IPS-NIHi11 (cell line): ENCODE results near the gene GPR21.
A peak's percentile ranks its signal among the peaks of the same experiment; 100 is the strongest.

Experiments
- DNase-seq: peaks from one replicate; pipeline ENCODE4 v3.0.0; 2012; ENCODE audit warnings: mixed read lengths, low spot score

Gene GPR21

DNA sequence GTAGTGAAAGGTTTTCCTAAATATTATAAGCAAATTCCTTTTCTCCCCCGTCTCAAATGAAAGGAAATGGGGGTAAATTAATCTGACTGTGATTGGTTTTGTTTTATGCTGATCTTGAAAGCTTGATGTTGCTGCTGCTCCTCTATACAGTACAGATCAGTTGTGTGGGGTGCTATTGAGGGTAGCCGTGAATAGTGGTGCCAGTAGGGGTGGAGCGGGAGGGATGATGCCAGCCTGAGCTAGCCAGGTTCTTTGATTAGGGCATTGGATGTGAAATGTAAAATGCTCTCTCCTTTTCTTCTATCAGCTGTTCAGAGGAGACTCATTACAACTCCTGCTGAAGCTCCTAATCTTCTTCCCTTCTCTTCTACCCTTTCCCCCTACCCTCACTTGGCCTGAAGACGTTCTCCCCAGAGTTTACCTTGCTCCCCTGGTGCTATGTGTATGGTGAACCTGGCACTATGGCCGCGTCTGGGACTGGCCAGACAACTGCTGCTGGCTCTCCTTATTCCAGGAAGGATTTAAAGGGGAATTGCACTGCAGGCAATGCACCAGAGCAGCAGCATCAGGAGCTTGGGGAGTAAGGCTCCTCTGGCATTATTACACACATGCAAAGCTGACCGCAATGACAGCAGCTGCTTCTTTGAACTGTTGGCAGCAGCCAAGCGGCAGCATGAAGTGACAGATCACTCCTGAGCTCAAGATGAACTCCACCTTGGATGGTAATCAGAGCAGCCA is 566 bp downstream of the GPR21 start:
- DNase-seq: no peak

DNA sequence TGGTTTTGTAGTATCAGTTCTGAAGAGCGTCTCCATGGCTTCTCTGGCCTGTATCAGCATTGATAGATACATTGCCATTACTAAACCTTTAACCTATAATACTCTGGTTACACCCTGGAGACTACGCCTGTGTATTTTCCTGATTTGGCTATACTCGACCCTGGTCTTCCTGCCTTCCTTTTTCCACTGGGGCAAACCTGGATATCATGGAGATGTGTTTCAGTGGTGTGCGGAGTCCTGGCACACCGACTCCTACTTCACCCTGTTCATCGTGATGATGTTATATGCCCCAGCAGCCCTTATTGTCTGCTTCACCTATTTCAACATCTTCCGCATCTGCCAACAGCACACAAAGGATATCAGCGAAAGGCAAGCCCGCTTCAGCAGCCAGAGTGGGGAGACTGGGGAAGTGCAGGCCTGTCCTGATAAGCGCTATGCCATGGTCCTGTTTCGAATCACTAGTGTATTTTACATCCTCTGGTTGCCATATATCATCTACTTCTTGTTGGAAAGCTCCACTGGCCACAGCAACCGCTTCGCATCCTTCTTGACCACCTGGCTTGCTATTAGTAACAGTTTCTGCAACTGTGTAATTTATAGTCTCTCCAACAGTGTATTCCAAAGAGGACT is 1.5 kb downstream of the GPR21 start:
- no peak for DNase-seq

DNA sequence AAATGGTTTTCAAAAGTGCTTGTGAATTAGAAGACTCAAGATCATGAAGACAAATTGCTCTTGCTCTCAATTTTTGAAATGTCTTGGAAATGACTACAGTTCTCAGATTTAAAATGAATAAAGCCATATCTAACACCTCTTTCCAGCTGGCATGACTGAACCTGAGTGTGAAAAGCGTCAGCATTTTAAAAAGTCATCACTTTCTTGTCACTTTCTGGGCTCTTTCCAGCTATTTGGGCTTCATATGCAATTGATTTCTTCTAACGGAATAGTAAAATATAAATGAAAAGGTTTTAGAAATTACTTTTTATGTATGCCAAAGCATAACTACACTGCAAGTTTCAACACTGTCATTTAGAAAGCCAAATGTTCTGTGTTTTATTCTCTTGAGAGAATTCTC is 2.3 kb downstream of the GPR21 start:
- no peak for DNase-seq

DNA sequence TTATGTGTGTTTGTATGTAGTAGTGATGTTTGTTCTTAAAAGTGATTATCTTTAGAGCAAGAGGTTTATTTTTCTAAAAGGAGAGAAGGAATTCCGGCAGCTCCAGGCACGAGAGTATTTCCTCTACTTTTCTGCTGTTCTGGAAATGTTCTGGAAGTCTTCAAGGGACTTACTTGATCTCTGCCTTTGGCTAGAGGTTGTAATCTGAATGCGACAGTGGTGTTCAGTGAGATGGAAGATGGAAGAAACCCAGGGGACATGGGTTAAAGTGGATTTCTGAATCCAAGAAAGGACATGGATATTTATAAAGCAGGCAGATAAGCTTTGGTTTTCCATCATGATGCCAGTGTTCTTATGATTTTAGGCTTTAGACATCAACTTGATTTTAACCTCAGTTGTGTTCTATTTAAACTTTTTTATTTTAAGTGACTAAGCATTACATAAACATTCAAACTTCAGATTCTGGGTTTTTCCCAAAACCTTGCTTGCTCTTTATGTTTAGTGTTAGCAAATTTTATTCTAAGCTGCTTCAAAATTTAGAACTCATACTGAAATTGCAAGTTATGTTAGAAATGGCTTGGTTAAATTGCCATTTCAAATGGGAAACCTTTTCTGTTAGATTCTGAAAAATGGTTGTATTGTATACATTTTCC is 3.6 kb downstream of the GPR21 start:
- DNase-seq: no peak

DNA sequence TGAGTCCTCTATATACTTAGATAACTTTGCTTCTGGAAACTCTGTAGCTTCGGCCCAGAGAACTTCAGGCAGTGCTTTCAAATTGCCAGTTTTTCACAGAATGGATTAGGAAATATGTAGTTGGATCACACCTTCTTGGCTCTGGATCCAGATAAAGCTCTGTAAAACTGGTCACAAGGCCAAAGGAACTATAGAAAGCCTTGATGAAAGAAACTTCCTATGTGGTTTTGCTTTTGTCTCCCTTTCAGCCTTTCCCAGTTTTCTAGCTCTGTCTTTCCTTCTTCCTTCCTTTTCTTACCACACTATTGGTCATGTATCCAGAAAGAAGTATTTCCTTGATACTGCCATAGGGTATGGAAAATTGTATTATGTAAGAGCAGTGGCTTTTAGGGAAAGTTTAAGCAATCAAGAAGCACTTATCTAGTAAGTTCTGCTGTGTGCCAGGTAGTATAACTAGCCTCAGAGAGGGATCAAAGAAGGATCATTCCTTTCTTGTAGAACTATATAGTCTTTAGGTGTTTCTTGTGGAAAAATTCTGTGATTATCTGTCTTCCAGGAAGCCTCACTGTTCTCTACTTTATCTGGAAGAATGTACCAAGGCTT is 6.3 kb downstream of the GPR21 start:
- no peak for DNase-seq

DNA sequence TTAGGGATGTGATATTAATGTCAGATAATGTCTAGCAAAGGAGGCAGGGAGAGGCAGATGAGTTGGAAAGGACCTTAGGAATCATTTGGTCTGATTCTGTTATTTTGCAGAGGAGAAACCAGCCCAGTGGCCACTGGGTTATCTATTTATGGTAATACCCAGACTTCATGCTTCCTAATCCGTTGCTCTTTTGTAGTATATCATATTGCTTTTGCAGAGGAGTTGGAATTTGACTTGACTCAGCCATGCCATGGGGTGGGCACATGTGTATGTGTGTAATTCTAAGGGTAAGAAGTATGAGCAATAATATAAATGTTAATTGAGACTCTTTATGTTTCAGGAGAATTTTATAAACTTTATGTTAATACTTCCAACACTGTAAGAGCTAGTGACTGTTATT is 7.3 kb downstream of the GPR21 start:
- DNase-seq: no peak

DNA sequence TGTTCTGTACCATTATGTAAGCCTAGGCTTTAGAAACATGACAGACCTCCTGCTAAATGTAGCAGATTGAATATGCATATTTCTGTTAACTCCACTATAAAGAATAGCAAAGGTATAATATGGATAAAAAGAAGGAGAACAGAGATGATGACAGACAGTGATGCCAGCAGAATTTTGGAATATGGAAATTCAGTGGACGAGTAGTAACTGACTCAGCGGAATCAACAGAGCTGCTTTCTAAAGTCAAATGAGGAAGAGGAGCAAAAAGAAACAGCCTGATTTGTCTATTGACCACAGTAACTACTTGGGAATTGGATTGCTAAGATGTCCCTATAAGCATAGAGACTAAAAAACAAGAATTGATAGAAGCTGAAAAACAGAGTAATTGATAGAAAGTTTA is 8.0 kb downstream of the GPR21 start:
- no peak for DNase-seq

DNA sequence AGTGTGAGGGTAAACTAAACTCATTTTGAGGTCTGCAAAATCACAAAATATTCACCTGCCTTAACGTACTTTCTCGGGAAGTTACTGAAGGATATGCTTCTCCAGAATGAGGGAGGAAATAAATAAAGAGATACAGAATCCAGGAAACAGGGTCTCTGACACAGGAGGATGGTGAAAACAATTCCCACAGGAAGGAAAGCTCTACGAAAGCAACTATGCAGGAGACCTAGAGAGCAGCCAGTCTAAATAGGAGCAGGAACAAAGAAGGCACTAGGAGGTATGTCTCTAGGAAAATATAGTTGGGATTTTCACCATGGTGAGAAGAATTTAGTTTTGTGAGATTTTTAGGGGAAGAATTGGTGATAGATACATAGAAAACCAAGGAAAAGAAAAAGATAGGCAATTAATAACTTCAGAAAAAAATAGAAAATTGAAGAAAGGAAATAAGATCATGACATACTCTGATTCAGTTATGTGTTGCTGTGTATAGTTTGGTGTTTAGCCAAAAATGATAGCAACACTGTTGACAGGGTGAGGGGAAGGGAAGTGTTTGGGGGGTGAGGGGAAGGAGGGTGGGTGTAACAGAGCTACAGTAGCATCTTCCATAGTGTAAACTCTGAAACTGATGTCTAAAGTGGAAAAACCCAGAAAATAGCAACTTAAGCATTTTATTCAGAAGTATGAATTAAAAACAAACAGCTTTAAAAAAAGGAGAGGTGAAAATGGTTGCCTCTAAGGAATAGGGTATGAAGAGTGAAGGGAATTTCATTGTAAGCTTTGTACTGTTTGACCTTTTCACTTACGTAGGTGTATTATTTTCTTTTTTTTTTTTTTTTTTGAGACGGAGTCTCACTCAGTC is 9.8 kb downstream of the GPR21 start:
- DNase-seq: no peak

DNA sequence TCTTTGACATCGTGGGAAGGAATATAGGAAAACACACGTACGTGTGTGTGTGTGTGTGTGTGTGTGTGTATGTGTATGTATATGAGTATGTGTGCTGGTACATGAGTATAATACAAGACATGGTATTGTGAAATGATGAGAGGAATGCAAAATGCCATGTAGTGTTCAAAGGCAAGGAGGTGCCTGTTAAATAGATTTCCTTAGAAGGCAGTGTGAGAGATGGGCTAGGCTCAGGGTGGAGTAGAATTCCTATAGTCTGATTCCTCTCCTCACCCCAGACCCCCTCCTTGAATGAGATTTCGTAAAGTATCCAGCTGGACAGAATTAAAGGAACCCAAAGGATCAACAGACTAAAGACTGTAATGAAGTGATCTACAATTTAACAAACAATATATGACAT is 11.1 kb downstream of the GPR21 start:
- DNase-seq: no peak

DNA sequence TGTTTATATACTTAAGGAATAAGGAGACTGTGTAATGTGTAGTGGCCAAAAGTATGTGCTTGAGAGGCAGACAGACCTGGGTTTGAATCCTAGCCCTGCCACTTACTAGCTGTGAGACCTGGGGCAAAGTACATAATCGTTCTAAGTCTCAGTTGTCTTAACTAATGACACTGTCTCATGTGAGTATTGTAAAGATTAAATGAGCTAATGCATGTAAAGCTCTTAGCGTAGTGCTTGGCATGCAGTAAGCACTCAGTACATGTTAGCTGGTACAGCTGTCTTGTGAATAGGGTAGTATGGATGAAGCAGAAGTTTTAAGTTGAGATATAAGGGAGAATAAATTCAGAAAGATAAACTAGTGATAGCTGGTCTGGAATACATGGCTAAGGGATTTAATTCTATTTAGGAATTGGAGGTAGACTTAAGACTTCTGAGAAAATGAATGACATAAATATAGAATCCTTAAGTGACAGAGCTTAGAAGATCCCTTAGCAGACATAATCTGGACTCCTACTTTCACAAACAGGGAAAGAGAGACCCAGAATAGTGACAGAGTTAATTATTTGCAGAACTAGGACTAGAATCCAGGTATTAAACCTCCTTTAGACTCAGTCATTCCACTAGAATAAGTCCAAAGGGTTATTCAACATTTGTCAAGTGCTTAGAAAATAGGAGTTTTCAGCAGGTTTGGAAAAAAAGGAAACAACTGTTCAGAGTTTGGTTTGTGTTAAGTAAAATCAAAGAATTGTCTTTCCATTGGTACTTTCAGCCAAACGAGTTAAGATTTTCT is 13.1 kb downstream of the GPR21 start:
- DNase-seq: no peak

DNA sequence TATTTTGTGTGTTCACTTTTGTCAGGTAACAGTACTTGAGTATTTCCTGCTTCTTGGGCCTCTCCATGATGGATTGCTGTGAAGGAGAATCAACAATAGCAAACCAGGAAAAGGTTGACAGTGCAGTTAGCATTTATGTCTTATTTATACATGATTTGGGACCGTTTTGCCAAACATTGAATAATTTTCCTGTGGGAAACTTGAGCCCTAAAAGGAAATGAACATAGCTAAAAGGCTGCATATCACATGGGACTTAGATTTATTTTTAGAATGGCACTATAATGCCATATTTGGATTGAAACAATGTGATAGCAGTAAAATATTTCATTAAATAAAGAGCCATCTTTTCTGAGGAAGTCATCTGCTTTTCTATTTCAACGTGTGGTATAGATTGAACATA is 15.3 kb downstream of the GPR21 start:
- no peak for DNase-seq

DNA sequence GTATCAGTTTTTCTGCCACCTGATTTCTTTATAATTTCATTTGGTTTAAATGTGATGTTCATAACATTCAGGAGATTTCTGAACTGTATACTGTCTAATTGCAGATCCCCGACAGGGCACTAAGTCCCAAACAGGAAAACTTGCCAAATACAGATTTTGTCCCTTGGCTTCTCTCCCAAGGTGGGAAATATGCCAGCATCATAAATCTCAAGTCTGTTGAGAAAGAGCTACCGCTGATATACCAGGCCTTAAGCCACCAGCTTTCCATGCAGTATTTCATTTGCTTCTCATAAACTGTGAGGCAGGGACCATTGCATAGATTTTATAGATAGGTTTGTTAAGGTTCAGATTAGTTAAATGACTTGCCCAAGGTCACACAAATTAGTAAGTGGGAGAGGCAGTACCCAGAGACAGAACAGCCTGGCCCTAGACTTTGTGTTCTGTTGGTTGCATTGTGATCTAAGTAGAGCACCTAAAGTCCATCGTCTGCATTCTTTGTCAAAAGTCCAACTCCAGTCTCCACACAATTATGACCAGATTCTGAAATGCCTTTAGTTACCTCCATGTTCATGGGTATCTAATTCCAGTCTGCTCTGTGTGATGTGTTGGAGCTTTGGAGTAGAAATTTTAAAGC is 16.2 kb downstream of the GPR21 start:
- DNase-seq: peak; percentile 28

DNA sequence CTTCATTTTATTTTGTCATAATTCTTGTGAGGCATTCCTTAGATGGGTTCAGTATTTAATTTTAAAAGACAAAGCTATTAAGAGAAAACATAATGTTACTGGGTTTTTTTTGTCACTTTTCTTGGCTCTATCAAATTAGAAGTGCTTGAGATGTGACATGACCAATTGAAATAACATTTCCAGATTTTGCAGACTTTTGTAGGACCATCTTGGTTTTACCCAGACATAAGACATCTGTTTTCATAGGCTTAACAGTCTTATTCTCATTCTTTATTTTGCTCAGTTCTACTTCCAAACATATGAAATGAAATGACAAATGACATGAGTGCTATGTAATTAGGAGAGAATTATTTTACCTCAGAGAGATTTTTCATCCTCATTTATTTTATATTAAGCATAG is 19.6 kb downstream of the GPR21 start:
- DNase-seq: no peak

DNA sequence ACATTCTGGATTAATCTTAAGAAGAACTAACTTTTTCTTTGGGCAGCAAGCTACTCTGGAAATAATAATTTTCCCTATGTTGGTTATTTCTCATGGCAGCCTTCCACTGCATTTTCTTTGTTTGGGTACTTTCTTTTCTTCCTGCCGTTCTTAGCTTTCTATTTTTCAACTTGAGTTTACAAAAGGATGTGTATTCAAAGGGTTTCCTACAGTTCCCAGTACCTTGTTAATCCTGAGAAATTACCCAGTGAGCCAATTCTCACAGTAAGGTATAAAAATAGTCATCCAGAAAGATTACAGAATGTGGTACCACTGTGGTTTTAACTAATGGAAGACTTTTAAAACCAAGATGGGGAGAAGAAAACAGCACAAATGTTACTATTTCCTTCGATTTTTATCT is 20.2 kb downstream of the GPR21 start:
- DNase-seq: no peak

DNA sequence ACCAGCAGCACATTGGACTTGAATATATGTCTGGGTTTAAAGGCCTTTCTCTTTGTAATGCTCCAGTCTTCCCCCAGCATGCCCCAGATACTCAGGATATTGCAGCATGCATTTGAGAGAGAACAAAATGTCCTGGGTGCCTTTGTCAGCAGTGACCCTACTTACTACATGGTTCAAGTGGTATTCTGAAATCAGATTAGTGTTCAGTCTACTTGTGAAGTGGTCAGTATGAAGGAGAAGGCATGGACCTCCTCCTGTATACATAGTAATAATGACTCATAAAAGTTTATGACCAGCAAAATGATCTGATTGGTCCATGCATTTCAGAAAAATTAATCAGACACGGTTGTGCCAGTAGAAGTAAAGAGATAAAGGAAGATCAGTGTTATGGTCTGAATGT is 25.4 kb downstream of the GPR21 start:
- DNase-seq: no peak

DNA sequence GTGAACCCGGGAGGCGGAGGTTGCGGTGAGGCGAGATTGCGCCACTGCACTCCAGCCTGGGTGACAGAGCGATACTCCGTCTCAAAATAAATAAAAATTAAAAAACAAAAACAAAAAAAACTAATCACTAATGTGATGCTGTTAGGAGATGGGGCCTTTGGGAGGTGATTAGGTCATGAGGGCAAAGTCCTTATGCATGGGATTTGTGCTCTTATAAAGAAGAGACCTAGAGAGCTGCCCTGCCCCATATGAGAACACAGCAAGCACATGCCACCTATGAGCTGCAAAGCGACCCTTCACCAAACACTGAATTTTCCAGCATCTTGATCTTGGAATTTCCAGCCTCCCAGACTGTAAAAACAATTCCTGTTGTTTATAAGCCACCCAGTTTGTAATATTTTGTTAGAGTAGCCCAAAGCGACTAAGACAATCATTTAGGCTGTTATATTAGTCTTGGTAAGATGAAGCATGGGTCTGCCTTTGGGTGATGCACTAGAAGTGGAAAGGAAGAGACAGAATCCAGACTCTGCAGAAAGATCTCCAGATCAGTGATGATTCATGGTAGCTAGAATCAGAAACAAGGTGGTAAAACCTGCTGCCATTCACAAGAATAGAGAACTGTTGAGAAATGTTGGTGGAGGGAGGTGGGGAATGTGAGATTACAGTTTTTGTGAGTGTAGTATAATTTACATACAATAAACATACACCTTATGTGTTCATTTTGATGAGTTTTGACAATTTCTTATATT is 26.2 kb downstream of the GPR21 start:
- DNase-seq: no peak

DNA sequence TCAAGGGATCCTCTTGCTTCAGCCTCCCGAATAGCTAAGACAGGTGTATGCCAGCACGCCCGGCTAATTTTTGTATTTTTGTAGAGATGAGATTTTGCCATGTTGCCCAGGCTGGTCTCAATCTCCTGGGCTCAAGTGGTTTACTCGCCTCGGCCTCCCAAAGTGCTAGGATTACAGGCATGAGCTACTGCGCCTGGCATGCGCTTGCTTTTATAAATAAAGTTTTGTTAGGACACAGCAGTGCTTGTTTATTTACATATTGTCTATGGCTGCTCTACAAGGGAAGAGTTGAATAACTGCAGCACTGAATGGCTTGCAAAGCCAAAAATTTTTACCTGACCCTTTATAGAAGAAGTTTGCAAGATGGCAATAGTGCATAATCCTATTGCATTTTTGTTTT is 27.7 kb downstream of the GPR21 start:
- no peak for DNase-seq

DNA sequence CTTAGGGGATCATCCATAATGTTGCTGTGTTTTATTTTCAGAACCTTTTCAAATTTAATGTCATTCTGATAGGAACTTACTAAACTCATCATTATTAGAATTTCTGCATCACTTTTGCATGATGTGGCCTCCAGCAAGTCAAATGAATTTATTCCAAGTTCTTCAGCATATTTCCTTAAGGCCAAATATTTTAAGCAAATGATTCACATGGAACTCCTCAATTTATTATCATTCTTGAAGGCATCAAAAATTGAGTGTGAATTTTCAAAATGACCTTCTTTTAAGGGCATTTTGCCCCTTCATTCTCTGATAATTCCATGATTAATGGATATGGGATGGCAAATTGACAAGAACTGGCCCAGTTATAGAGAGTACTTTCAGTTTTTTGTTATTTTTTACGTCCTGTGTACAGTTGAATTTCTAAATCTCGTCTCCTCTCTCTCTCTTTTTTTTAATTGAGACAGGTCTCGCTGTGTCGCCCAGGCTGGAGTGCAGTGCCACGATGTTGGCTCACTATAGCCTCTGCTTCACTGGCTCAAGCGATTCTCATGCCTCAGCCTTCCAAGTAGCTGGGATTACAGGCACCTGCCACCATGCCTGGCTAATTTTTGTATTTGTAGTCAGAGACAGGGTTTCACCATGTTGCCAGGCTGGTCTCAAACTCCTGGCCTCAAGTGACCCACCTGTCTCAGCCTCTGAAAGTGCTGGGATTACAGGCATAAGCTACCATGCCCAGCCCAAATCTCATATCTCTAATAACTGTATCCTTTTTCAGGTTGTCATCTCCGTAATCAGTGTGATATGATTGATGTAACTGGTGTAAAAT is 29.1 kb downstream of the GPR21 start:
- no peak for DNase-seq

DNA sequence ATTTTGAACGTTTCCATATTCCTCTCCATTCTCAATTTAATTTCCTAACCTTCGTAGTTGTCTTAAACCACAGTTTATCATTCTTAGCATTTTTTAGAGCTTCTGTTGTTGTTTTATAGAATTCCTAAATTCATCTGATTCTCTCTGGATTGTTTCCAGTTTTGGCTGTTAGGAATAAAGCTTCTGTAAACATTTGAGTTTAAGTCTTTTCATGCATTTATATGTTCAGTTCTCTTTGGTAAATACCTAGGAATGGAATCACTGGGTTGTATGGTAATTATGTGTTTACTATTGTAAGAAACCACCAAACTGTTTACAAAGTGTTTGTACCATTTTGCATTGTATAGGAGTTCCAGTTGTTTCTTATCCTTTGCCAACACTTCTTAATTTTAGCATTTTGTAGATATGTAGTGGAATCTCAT is 29.7 kb downstream of the GPR21 start:
- DNase-seq: no peak
